ENCODE results near the gene KNTC1. TPM values are rescaled to one million over a fixed set of nuclear protein-coding genes. Genes with fewer than 3 reads are reported as not detected.
"Not testable (repeated sequence)": the region's sequence is repeated elsewhere in the genome, so short reads cannot be mapped to it uniquely, and the experiment has no call there.

KNTC1 gene
- total and polyA plus RNA-seq, 3 experiments from 2014 or later: 3.8 to 69.6 (median 66.0) TPM

- H3K4me3 ChIP-seq (ENCODE audit: low read length); H3K36me3 ChIP-seq (ENCODE audit: insufficient read depth, low read length); DNase-seq; H3K9me3 Mint-ChIP-seq; H3K27me3 ChIP-seq (ENCODE audit: insufficient read depth, low read length, poor library complexity, severe bottlenecking); H3K27ac Mint-ChIP-seq; H3K4me3 Mint-ChIP-seq; H3K9me3 ChIP-seq (ENCODE audit: low read length); H3K4me1 ChIP-seq (ENCODE audit: insufficient read depth, low read length); POLR2A ChIA-PET; H3K27ac ChIP-seq (ENCODE audit: low read depth, low read length); H3K27me3 Mint-ChIP-seq; H3K4me1 Mint-ChIP-seq: not testable (repeated sequence)
- CTCF ChIA-PET: interaction anchor here (0.7 kb wide), 1 partner anchor 77 kb away, joined by 3 read pairs; no protein-coding TSS in a partner anchor
- peaks cover 0 to 37% (median 5%) of the 10 kb centered on the region in 3 donors for H3K36me3 Mint-ChIP-seq
Observed at GRCh38 chr12:122566816-122567215, 39.8 kb downstream of the KNTC1 start.

- no peak overlapping the region for H3K27ac ChIP-seq (ENCODE audit: low read depth, low read length)
- no peaks in the 10 kb centered on the region for H3K36me3 ChIP-seq (ENCODE audit: insufficient read depth, low read length)
- no peaks in the 10 kb centered on the region for H3K9me3 Mint-ChIP-seq
- H3K4me1 Mint-ChIP-seq: no peaks in the 10 kb centered on the region
- H3K9me3 ChIP-seq (ENCODE audit: low read length): no peaks in the 10 kb centered on the region
- ChIA-PET POLR2A (no interaction called here), CTCF (interaction anchor here (0.9 kb wide), 1 partner anchor 87 kb away, joined by 3 read pairs; no protein-coding TSS in a partner anchor)
- H3K36me3 Mint-ChIP-seq: peaks cover 0 to 39% (median 5%) of the 10 kb centered on the region in 3 donors
- H3K4me3 ChIP-seq (ENCODE audit: low read length): no peak overlapping the region
- H3K27me3 Mint-ChIP-seq: no peaks in the 10 kb centered on the region
- no peaks in the 10 kb centered on the region for H3K27me3 ChIP-seq (ENCODE audit: insufficient read depth, low read length, poor library complexity, severe bottlenecking)
- no peak for DNase-seq
- no peak overlapping the region for H3K4me3 Mint-ChIP-seq
- H3K27ac Mint-ChIP-seq: no peak overlapping the region
- no peaks in the 10 kb centered on the region for H3K4me1 ChIP-seq (ENCODE audit: insufficient read depth, low read length)
Observed at GRCh38 chr12:122569288-122569687, 42.2 kb downstream of the KNTC1 start.

- H3K36me3 Mint-ChIP-seq: peaks cover 0 to 43% (median 6%) of the 10 kb centered on the region in 3 donors
- H3K4me1 Mint-ChIP-seq; H3K9me3 Mint-ChIP-seq; H3K9me3 ChIP-seq (ENCODE audit: low read length); DNase-seq; H3K4me3 Mint-ChIP-seq; H3K4me3 ChIP-seq (ENCODE audit: low read length); H3K36me3 ChIP-seq (ENCODE audit: insufficient read depth, low read length); H3K27me3 ChIP-seq (ENCODE audit: insufficient read depth, low read length, poor library complexity, severe bottlenecking); H3K27me3 Mint-ChIP-seq; POLR2A ChIA-PET; CTCF ChIA-PET; H3K4me1 ChIP-seq (ENCODE audit: insufficient read depth, low read length); H3K27ac ChIP-seq (ENCODE audit: low read depth, low read length): not testable (repeated sequence)
- peak overlapping the region in 1 of 8 donors; percentile 61 for H3K27ac Mint-ChIP-seq
Observed at GRCh38 chr12:122570006-122570405, 43.0 kb downstream of the KNTC1 start.

- no peaks in the 10 kb centered on the region for H3K9me3 ChIP-seq (ENCODE audit: low read length)
- Mint-ChIP-seq H3K4me1 (no peaks in the 10 kb centered on the region), H3K4me3 (no peak overlapping the region), H3K27me3 (no peaks in the 10 kb centered on the region), H3K9me3 (no peaks in the 10 kb centered on the region), H3K27ac (no peak overlapping the region), H3K36me3 (peaks cover 0 to 57% (median 13%) of the 10 kb centered on the region in 3 donors)
- no peak for DNase-seq
- ChIA-PET POLR2A (no interaction called here), CTCF (no interaction called here)
- no peak overlapping the region for H3K4me3 ChIP-seq (ENCODE audit: low read length)
- H3K27ac ChIP-seq (ENCODE audit: low read depth, low read length): no peak overlapping the region
- no peaks in the 10 kb centered on the region for H3K4me1 ChIP-seq (ENCODE audit: insufficient read depth, low read length)
- H3K27me3 ChIP-seq (ENCODE audit: insufficient read depth, low read length, poor library complexity, severe bottlenecking): no peaks in the 10 kb centered on the region
- H3K36me3 ChIP-seq (ENCODE audit: insufficient read depth, low read length): peaks cover 7% of the 10 kb centered on the region
Observed at GRCh38 chr12:122571821-122572220, 44.8 kb downstream of the KNTC1 start.

- H3K9me3 Mint-ChIP-seq; CTCF ChIA-PET; H3K27me3 Mint-ChIP-seq; DNase-seq; H3K27me3 ChIP-seq (ENCODE audit: insufficient read depth, low read length, poor library complexity, severe bottlenecking); H3K9me3 ChIP-seq (ENCODE audit: low read length); POLR2A ChIA-PET; H3K4me1 Mint-ChIP-seq; H3K4me1 ChIP-seq (ENCODE audit: insufficient read depth, low read length); H3K27ac Mint-ChIP-seq; H3K4me3 ChIP-seq (ENCODE audit: low read length); H3K27ac ChIP-seq (ENCODE audit: low read depth, low read length); H3K36me3 ChIP-seq (ENCODE audit: insufficient read depth, low read length); H3K4me3 Mint-ChIP-seq: not testable (repeated sequence)
- H3K36me3 Mint-ChIP-seq: peaks cover 8 to 68% (median 24%) of the 10 kb centered on the region in 3 donors
Observed at GRCh38 chr12:122583294-122583693, 56.2 kb downstream of the KNTC1 start.

- Mint-ChIP-seq H3K36me3 (peaks cover 8 to 63% (median 23%) of the 10 kb centered on the region in 3 donors), H3K4me1 (no peaks in the 10 kb centered on the region), H3K9me3 (no peaks in the 10 kb centered on the region), H3K27me3 (no peaks in the 10 kb centered on the region), H3K27ac (no peak overlapping the region), H3K4me3 (no peak overlapping the region)
- no peak overlapping the region for H3K27ac ChIP-seq (ENCODE audit: low read depth, low read length)
- H3K9me3 ChIP-seq (ENCODE audit: low read length): no peaks in the 10 kb centered on the region
- no peaks in the 10 kb centered on the region for H3K27me3 ChIP-seq (ENCODE audit: insufficient read depth, low read length, poor library complexity, severe bottlenecking)
- CTCF ChIA-PET: no interaction called here
- POLR2A ChIA-PET: no interaction called here
- H3K4me1 ChIP-seq (ENCODE audit: insufficient read depth, low read length): no peaks in the 10 kb centered on the region
- no peak for DNase-seq
- H3K4me3 ChIP-seq (ENCODE audit: low read length): no peak overlapping the region
- H3K36me3 ChIP-seq (ENCODE audit: insufficient read depth, low read length): peaks cover 4% of the 10 kb centered on the region
Observed at GRCh38 chr12:122584177-122584863, 57.3 kb downstream of the KNTC1 start.

- CTCF ChIA-PET: no interaction called here
Observed at GRCh38 chr12:122590990-122591389, 63.9 kb downstream of the KNTC1 start.

GRCh38 chr12:122591966-122592365 lies 64.9 kb downstream of the KNTC1 start:
- not testable (repeated sequence) for H3K27me3 Mint-ChIP-seq; H3K9me3 ChIP-seq (ENCODE audit: low read length); H3K27ac Mint-ChIP-seq; H3K27me3 ChIP-seq (ENCODE audit: insufficient read depth, low read length, poor library complexity, severe bottlenecking); H3K36me3 ChIP-seq (ENCODE audit: insufficient read depth, low read length); DNase-seq; H3K27ac ChIP-seq (ENCODE audit: low read depth, low read length); H3K4me1 ChIP-seq (ENCODE audit: insufficient read depth, low read length); H3K9me3 Mint-ChIP-seq; H3K4me3 ChIP-seq (ENCODE audit: low read length); H3K4me3 Mint-ChIP-seq; H3K4me1 Mint-ChIP-seq
- CTCF ChIA-PET: interaction anchor here (1.4 kb wide), 1 partner anchor 11 kb away, joined by 3 read pairs; no protein-coding TSS in a partner anchor
- POLR2A ChIA-PET: interaction anchor here (0.6 kb wide), 1 partner anchor 162 kb away, joined by 3 read pairs; no protein-coding TSS in a partner anchor
- H3K36me3 Mint-ChIP-seq: peaks cover 0 to 46% (median 9%) of the 10 kb centered on the region in 3 donors

More at GRCh38 chr12:122590990-122591389, 63.9 kb downstream of the KNTC1 start:
- no peaks in the 10 kb centered on the region for H3K9me3 Mint-ChIP-seq
- Histone ChIP-seq H3K27me3 (ENCODE audit: insufficient read depth, low read length, poor library complexity, severe bottlenecking) (no peaks in the 10 kb centered on the region), H3K27ac (ENCODE audit: low read depth, low read length) (no peak overlapping the region), H3K4me1 (ENCODE audit: insufficient read depth, low read length) (no peaks in the 10 kb centered on the region), H3K4me3 (ENCODE audit: low read length) (no peak overlapping the region), H3K9me3 (ENCODE audit: low read length) (no peaks in the 10 kb centered on the region), H3K36me3 (ENCODE audit: insufficient read depth, low read length) (no peaks in the 10 kb centered on the region)
- POLR2A ChIA-PET: no interaction called here
- no peaks in the 10 kb centered on the region for H3K4me1 Mint-ChIP-seq
- H3K27ac Mint-ChIP-seq: no peak overlapping the region
- no peaks in the 10 kb centered on the region for H3K27me3 Mint-ChIP-seq
- H3K36me3 Mint-ChIP-seq: peaks cover 0 to 51% (median 7%) of the 10 kb centered on the region in 3 donors
- no peak overlapping the region for H3K4me3 Mint-ChIP-seq
- no peak for DNase-seq

Measured in CD8-positive, alpha-beta memory T cell (primary cell).